Peyer's patch (tissue), 4 donors: ENCODE results near the gene SGMS1. TPM values are rescaled to one million over a fixed set of nuclear protein-coding genes. Genes with fewer than 3 reads are reported as not detected.

ENCODE experiments used
- DNase-seq, 3 donors: peaks; one replicate each; pipeline ENCODE4 v3.0.0-alpha.2; 2017 to 2019
- H3K27ac ChIP-seq, 4 donors: fragments of 200-600 bp; sonication (generic); one replicate each; pipeline ENCODE4 v1.5.1; 2016 to 2019
- H3K27me3 ChIP-seq, 2 donors: fragments of 200-600 bp; sonication (generic); one replicate each; pipeline ENCODE4 v1.5.1; 2019
- H3K36me3 ChIP-seq, 3 donors: fragments of 200-600 bp; sonication (generic); one replicate each; pipeline ENCODE4 v1.5.1; 2016 to 2019
- H3K4me1 ChIP-seq, 4 donors: fragments of 200-600 bp; sonication (generic); one replicate each; pipeline ENCODE4 v1.5.1; 2016 to 2019
- H3K4me3 ChIP-seq, 4 donors: fragments of 200-600 bp; sonication (generic); 1 replicate in 3 of 4; 2 replicates in 1 of 4; pipeline ENCODE4 v1.5.1; 2016 to 2019; ENCODE audit warnings: mild to moderate bottlenecking in 1 of 4
- H3K9me3 ChIP-seq, 4 donors: fragments of 200-600 bp; sonication (generic); one replicate each; pipeline ENCODE4 v1.5.1; 2016 to 2019; ENCODE audit warnings: mild to moderate bottlenecking in 1 of 4
- CTCF ChIP-seq, 6 experiments: fragments of 450-650 bp in 4 of 6; fragments of 200-600 bp in 2 of 6; sonication (generic) in 1 of 6; IDR thresholded peaks; one replicate each; pipeline ENCODE4 v1.5.1; 2017 to 2019; ENCODE audit warnings: antibody characterized with exemption in 6 of 6, mild to moderate bottlenecking in 3 of 6, moderate library complexity in 1 of 6
- POLR2A ChIP-seq, 2 donors: fragments of 450-650 bp; IDR thresholded peaks; one replicate each; pipeline ENCODE4 v1.5.1; 2017; ENCODE audit warnings: antibody characterized with exemption in 2 of 2, mild to moderate bottlenecking in 2 of 2, moderate library complexity in 2 of 2
- total RNA-seq, 4 donors: library from RNA; depleted of rRNA; stranded (reverse); fragments of >200 nt; gene quantifications; one replicate each; pipeline ENCODE4 v1.1.0, GENCODE V29; 2016

SGMS1 gene
- total RNA-seq, 4 donors from 2014 or later: 73.4 to 117 (median 88.4) TPM

DNA sequence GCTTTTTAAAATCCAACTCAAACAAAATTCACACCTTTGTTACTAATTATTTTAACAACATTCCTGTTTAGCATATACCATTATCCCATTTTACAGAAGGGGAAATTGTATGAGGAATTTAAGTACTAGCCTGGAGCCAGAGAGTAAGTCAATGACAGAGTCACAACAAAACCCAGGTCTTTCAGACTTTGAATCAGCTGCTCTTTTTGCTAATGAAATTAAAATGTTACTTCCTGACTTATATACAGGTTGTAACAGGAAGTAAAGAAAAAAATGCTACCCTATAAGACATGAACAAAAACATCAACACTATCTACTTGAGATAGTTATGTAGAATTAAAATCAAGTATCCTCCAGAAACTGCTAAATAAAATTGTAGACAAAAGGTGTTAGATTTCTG lies 289.9 kb downstream of the SGMS1 start:
- Histone ChIP-seq H3K4me3 (no peak overlapping the region), H3K27ac (no peak overlapping the region), H3K4me1 (no peaks in the 10 kb centered on the region), H3K9me3 (no peaks in the 10 kb centered on the region), H3K36me3 (no peaks in the 10 kb centered on the region), H3K27me3 (no peaks in the 10 kb centered on the region)
- no peak for DNase-seq
- TF ChIP-seq CTCF (IDR thresholded peaks at IDR 0.05) (no peak), POLR2A (IDR thresholded peaks at IDR 0.05) (no peak)

DNA sequence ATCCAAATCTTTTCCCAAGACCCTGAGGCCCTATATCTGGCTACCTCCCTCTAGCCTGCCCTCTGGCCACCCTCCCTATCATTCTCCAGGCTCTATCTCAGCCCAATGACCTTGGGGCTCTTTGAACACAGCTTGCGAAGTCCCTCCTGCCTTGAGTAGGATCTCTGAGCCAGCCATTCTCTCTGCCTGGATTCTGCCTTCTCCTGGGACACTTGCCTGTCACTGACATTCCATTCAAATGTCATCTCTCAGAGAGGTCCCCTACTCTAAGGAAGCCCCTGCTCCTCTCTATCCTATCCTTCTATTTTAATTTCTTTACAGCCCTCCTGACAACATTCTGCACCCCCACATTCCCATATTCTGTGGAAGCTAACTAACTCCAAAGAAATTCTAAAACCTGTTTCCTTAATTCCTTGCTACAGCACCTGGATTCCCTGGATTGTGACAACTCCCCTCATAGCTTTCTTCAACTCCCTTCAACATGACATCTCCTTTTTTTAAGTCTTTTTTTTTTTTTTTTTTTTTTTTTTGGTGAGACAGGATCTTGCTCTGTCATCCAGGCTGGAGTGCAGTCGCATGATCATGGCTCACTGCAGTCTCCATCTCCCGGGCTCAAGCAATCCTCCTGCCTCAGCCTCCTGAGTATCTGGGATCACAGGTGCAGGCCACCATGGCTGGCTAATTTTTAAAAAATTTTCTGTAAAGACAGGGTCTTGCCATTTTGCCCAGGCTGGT lies 291.5 kb downstream of the SGMS1 start:
- no peak for TF ChIP-seq CTCF (IDR thresholded peaks at IDR 0.05)
- no peak for TF ChIP-seq POLR2A (IDR thresholded peaks at IDR 0.05)
- Histone ChIP-seq H3K4me1 (no peaks in the 10 kb centered on the region), H3K36me3 (no peaks in the 10 kb centered on the region), H3K4me3 (no peak overlapping the region), H3K9me3 (no peaks in the 10 kb centered on the region), H3K27me3 (no peaks in the 10 kb centered on the region), H3K27ac (no peak overlapping the region)
- DNase-seq: no peak

DNA sequence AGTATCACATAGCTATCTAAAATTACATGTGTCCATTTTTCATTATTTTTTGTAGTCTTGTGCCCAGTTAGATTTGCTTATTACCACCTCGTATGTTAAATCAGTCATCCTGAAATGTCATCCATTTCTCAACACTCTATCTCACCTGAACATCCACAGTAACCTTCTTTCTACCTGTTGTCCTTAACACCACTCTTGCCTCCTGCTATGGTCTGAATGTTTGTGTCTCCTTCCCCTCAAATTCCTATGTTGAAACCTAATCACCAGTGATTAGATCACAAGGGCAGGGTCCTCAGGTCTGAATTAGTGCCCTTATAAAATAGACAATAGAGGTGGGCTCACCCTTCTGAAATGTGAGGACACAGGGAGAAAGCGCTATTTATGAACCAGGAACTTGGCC lies 292.3 kb downstream of the SGMS1 start:
- Histone ChIP-seq H3K4me1 (no peaks in the 10 kb centered on the region), H3K27me3 (no peaks in the 10 kb centered on the region), H3K27ac (no peak overlapping the region), H3K9me3 (no peaks in the 10 kb centered on the region), H3K36me3 (no peaks in the 10 kb centered on the region), H3K4me3 (no peak overlapping the region)
- DNase-seq: no peak
- TF ChIP-seq CTCF (IDR thresholded peaks at IDR 0.05): no peak
- no peak for TF ChIP-seq POLR2A (IDR thresholded peaks at IDR 0.05)

DNA sequence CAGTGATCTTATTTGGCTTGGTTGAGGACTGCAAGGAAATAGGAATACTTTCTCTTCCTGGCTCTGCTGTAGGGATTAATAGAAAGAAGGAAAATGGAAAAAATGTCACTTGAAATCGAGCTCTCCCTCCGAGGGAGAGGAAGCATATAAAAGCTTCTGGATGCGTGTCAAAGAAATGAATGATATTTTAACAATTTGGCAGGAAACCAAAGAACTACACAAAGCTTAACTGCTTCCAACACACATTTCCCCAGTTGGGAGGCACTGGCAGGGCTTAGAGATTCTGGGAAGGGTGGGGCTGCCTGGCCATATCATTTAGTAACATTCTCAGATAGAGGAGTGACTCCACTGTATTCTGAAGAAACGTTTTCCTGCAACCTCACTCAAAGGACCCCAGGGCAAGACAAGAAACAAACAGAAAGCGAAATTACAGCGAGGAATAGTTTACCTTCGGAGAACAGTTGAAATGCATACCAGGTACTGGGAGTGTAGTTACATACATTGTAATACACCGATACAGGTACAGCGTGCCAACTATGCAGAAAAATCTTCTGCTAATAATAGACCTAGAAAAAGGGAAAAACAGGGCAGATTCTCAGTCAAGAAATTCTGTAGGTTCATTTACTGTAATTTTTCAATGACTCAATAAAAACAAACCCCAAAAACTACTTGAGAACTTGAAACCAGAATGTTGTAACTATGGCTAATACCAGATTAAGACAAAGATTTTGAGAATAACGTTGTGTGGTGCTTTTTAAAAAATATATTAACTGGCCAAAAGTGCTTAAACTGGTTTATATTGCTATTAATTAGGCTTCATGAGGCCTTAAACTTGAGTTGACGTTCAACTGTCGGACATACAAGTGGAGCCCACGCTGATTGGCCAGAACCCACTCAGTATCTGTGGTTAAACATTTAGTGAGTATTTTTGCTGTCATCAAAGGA lies 296.7 kb downstream of the SGMS1 start:
- no peak for DNase-seq
- H3K9me3 ChIP-seq: no peaks in the 10 kb centered on the region
- H3K4me3 ChIP-seq: no peak overlapping the region
- no peaks in the 10 kb centered on the region for H3K4me1 ChIP-seq
- H3K36me3 ChIP-seq: peaks cover 0 to 3% (median 0%) of the 10 kb centered on the region in 3 donors
- H3K27ac ChIP-seq: no peak overlapping the region
- TF ChIP-seq CTCF (IDR thresholded peaks at IDR 0.05): no peak
- no peak for TF ChIP-seq POLR2A (IDR thresholded peaks at IDR 0.05)
- no peaks in the 10 kb centered on the region for H3K27me3 ChIP-seq

- no peaks in the 10 kb centered on the region for H3K27me3 ChIP-seq
- peak overlapping the region in 1 of 4 donors; percentile 13 for H3K27ac ChIP-seq
- TF ChIP-seq CTCF (IDR thresholded peaks at IDR 0.05): no peak
- H3K9me3 ChIP-seq: no peaks in the 10 kb centered on the region
- DNase-seq: no peak
- no peak overlapping the region for H3K4me3 ChIP-seq
- no peaks in the 10 kb centered on the region for H3K4me1 ChIP-seq
- H3K36me3 ChIP-seq: peaks cover 0 to 3% (median 0%) of the 10 kb centered on the region in 3 donors
Observed at GRCh38 chr10:50326172-50326555, 297.6 kb downstream of the SGMS1 start.
